Activated T-cell treated with anti-CD3 and anti-CD28 coated beads for 48 hours (primary cell): ENCODE measurements around the gene NAV3.

ENCODE experiments used
- DNase-seq: peaks from one replicate; pipeline ENCODE4 v3.0.0-alpha.2; 2020; ENCODE audit warnings: low read depth

NAV3 gene

DNA sequence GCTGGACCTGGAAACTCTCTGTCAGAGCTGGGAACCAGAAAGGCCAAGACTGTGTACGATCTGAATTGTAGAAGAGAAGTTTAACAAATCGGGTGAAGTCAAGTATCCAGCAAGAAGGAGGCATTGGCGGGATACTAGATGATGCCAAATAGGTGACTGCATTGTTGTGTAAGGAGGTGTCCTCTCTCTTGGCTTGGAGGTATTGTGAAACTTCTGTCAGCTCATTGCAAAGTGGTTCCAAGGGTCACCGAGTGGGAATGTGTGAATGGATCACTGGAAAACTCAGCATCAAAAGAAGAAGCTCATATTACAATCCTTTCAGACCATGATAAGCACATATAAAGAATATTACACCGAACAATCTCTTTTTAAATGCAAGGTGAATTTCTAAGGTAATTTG, 11.7 kb downstream of the NAV3 start:
- DNase-seq, result no peak

DNA sequence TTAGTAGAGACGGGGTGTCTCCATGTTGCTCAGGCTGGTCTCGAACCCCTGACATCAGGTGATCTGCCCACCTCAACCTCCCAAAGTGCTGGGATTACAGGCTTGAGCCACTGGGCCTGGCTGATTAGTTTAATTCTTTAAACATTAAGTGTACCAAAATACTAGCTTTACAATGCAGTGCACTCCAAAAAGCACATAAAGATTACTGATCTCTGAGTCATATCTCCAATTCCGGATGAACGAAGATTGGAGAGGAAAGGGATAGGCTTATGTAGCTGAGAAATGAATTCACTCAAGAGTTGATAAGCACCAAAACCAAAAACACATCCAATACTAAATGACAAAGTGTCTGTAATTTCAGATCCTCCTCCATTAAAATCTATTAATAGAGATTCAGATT, 15.1 kb downstream of the NAV3 start:
- no peak for DNase-seq

DNA sequence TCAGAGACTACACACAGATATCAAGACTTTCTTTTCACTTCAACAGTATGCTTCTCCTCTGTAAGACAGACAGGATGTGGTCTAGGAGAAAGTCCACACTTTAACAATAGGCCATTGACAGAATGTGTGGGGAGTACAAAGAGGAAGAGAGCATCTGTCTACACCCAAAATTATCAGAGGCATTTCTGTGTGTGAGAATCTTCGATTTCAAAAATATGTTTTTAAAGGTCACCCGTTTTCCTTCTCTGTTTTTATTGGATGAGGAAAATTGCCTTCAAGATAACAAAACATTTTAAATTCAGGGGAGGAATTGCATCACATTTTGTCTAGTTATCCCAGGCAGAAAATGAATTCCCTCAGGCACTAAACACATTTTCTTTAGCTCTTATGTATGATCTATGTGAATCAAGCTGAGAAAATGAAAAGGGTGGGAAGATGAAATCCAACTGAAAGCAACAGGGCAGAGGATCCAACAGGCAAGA, 16.4 kb downstream of the NAV3 start:
- DNase-seq, result no peak

DNA sequence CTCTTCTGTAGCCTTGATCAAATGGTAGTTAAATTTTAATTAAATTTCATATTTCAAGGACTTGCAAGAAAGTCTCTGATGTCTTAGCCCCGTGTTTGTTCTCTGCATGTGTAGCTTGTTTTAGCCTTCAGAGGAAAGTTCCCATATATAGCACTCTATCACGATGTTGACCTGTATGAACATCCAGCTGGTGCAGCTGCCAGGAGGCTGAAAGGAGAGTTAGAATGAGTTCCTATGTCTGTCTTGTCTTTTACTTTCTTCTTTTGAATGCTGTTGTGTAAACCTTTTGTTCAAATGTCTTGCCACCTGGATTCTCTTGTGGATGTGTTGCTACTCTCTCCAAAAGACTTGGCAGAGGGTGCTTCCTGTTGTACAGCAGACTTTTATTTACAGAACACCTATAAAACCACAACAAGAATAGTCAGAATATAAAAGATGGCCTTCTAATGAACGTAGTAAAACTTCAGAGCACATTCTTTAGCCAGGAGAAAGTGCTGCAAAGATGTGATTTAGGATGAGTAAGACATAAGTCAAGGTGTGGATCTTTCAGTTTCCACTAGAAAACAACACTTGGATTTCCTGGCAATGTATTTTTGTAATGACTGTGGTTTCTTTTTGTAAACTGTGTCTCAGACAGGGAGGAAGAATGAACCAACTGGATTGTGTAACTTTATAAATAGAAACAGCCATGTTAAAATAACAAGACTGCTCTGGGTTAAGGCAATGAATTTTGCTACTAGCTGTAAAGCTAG, 17.2 kb downstream of the NAV3 start:
- DNase-seq, result no peak

DNA sequence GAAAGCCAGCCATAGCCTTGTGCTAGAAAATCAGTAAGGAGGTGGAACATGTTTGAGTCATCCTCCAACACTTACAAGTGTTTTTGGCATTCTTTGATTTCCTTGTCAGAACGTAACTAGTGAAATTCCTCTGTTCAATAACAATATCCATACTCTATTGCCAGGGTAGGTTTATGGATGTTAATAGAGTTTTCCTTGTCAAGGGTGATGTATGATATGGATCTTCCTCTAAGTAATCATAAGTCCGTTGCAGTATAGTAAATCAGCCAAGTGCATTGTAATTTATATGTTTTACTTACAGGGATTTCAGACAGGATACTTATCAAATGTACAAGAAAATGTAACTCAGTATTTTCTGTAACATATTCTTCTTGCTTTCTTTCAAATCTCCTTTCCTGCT, 19.4 kb downstream of the NAV3 start:
- no peak for DNase-seq

DNA sequence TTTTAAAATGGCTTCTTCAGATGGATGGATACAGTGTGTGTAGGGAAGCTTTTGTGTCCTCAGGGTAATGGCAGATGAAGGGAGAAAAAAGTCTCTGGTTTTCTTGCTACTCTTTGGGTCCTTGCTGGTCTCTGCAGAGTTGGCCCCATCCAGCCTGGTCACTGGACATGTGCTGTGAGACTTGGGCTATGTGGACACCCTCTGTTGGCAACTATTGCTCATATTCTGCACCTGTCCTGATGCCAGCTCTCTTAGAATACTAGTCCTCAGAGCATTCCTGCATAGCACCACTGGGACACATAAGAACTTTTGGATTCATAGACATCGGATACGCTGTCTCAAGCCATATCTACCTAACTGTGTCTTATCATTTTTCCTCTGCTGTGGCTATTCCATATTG, 20.0 kb downstream of the NAV3 start:
- DNase-seq, result no peak

DNA sequence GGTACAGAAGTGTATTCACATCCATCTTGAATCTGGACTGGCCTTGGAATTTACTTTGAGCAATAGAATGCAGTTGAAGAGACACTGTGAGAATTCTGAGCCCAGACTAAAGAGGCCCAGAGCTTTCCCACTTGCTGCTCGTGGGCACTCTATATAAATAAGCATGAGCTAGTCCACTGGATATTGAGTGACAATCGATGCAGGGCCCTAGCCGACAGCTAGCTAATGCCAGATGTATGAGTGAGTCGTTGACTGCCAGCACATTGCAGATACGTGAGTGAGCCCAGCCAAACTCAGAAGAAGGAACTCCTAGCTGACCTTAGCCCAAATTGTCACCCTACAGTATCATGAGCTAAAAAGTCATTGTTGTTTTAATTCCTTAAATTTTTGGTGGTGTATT, 24.9 kb downstream of the NAV3 start:
- DNase-seq, result no peak

DNA sequence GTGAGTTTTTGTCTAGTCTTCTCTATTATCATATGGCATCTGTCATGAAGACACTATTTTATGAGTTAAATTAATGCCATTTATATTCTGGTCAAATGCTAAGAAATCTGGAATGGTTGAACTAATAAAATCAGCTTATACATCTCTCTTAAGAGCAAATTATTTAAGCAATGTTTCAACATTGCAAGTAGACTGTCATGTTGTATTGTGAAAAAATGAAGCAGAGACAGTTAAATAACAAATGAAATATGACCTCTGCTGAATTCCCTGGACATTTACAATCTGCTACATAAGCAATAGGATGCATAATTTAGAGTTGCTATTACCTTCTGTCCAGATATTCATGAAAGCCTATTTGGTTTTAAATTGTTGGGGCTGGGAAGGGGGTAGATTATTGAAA, 30.6 kb downstream of the NAV3 start:
- no peak for DNase-seq

DNA sequence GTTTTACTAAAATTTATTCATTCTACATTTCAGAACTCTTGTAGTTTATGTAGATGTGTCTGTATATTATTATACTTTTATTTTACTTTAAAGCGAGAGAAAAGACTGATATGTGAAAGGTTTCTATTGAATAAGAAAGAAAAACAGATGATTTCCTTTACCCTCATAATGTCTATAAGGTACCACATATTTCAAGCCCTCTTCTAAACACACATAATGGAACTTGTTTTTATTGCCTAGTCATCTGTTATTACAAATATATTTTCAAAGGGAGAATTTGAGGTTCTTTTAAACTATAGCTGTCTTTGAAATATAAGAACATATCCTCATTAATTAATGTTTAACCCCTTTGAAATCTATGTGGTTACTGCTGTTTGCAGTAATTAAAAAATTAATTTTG, 34.5 kb downstream of the NAV3 start:
- DNase-seq, result no peak

DNA sequence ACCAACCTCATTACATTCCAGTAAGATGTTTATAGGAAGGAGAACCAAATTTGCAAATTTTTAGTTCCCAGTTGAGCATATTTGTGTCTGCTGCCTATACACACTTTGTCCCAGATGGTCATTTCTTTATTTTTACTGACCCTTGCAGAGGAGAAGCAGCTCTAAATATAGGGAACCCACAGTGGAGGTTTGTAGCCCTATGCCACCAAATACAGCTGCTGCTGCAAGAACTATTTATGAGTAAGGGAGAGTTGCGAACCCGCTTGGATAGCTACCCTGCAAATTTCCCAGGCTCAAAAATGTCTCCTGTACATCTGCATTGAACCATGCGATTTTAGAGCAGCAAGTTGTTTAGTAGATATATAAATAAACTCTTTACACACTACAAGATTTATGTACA, 48.2 kb downstream of the NAV3 start:
- no peak for DNase-seq

DNA sequence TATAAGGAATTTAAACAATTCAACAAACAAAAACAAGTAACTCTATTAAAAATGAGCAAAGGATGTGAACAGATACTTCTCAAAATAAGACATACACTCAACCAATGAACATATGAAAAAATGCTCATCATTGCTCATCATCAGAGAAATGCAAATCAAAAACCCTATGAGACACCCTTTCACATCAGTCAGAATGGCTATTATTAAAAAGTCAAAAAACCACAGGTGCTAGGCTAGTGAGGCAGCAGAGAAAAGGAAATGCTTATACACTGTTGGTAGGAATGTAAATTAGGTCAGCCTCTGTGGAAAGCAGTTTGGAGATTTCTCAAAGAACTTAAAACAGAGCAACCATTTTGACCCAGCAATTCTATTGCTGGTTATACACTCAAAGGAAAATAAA, 52.0 kb downstream of the NAV3 start:
- DNase-seq, result no peak

DNA sequence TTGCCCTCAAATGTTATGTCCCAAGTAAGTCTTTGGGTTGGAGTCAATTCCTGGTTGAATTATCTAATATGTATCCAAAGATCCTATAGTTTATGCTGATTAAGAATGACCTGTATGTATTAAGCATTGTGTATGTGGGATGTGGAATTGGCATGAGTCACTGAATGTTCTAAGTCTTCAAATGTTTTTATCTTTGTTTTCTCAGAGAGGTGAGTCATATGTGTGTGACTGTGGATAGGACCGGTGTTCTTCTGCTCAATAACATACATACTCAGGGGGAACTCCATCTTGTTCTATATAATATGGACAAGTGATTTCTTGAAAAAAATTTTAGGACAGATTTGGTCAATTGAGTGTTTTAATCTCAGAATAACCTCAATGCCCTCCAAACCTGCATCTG, 57.9 kb downstream of the NAV3 start:
- DNase-seq, result no peak

DNA sequence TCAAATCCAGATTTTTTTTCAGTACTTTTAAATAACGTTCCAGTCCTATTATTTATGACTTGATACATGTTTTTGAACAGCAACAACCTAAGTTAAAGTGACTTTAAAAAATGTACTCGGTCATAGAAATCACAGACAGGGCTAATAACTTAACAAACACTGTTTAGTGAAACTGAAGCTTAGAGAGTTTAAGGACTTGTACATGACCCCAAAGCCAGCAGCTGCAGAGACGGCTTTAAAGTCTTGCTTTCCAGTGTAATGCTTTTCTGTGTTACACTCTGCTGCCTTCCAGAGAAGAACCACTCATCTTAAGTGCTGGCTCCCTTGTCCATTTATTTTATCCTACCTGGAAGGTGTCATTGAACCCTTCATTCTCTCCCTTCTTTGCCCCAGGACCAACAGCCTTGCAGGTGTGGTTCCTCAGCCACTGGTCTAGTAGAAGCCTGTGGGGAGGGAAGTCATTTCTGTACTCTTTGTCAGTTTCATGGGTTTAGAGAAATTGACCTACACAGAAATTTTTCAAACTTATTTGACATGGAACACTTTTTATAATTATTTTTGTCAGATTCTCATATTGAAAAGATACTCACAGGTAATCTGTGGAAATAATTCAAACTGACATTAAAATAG, 60.9 kb downstream of the NAV3 start:
- DNase-seq, result no peak

DNA sequence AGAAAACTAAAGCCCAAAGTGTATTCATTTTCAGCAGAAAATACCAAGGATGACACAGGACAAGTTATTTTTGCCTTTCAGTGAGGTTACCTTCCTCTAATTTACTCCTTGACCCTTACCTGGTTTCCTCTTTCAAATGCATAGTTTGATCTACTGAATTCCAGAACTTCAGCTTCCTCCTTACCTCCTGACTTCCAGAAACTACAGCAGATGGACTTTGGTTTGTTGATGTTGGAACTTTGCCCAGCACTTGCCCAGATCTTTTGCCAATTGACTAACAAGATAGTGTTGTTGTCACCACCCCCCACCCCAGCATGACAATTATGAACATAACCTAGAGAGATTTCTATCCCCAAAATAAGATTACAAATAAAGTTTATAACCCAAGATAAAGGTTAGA, 63.2 kb downstream of the NAV3 start:
- DNase-seq, result no peak

DNA sequence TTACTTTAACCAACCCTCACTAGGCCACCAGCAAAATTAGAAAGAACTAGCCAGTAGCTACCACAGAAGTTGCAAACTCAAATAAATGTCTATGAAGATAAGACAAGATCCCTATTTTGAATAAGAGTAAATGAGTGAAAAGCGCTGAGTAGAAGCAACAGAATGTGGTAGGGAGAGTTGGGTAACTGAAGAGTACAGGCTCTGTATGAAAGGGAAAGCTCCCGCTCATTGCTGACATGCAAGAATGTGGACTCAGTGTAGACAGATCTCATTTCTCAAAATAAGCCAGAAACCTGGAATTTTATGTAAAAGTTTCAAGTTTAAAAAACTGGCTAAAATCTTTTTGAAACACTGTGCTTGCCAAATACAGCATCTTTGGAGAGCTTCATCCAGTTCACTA, 63.9 kb downstream of the NAV3 start:
- DNase-seq, result no peak

DNA sequence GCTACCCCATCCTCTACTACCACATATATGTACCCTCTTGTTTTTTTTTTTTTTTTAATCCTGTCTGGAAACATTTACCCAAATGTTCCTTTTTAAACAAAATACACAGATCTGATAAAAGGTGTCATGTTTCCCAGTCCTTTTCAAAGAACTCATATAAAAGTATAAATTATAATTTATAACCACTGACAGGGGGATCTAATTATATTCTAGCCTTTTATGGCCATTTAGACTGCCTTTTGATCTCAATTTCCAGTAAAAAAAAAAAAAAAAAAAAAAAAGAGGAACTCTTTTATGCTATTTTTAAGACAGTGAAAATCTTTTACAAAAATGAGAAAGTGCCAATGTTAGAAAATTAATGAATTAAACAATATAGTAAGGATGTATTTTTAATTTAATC, 65.0 kb downstream of the NAV3 start:
- no peak for DNase-seq

DNA sequence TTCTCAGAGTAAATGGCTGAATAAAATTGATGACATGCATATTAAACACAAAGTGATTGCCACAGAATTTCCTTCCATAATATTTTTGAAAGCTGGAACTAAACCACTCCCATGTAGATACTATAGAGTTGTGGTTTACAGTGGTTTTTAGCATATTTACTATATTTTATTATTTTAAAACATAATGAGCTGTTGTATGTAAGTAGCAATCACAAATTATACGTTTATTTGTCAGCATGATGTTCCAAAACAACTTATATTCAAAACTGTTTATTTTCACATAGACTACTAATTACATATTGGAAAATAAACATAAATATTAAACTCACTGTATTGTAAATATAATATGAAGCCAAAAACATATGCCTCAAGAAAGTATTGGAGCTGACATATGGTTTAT, 77.2 kb downstream of the NAV3 start:
- DNase-seq, result no peak

DNA sequence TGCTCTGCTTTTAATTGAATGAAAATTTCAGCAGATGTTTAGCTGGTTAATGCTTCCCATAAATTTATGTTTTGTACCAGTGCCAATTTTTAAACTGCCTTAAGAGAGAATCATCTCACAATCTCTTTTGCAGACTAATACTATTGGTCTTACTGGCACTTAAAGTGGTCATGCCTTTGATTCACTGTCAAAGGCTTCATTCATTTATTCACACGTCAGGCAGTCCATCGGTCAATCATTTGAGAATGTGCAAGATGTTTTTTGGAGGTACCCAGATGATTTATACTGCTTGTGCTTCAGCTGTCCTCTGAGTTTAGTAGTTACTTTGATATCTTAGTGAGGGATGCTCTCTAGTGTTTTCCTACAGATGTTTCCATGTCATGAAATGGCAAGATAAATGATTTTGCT, 83.4 kb downstream of the NAV3 start:
- no peak for DNase-seq

DNA sequence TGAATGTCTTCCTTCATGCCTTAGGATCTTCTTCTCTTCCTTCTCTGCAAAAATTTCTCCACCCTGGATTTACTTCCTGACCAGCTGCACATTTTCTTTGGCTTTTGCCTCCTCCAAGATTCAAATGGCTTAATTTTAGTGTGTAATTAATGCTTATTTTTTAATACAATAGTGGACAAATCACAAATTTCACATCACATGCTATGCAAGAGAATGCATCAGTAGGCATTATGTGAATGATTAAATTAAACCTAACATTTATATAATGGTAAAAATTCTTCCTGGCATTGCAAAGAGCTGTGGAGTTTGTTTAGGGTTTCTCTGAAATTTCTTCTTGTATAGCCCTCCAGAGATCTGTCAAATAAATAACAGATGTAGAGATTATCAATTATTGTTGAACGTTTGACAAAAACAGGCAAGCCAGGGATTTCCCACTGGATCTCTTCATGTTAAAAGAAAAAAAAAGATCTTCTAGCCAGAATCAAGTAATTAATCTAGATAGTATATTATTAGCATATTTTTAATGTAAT, 84.4 kb downstream of the NAV3 start:
- no peak for DNase-seq

DNA sequence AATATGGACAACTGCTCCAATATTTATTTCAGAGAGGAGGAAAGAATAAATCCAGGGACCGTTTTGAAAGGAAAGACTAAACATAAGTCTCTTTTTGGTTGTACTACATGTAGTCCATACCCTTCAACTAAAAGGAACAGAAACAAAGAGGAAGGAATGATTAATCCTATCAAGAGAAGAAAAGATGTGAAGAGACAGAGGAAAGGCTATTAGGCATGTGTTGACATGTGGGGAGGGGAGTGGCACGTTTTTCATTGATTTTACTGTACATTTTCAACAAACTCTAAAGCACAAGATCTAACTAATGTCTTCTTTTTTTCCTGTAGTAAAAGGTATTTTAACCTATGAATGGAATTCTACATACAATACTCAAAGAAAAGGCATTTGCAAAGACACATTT, 85.6 kb downstream of the NAV3 start:
- no peak for DNase-seq

DNA sequence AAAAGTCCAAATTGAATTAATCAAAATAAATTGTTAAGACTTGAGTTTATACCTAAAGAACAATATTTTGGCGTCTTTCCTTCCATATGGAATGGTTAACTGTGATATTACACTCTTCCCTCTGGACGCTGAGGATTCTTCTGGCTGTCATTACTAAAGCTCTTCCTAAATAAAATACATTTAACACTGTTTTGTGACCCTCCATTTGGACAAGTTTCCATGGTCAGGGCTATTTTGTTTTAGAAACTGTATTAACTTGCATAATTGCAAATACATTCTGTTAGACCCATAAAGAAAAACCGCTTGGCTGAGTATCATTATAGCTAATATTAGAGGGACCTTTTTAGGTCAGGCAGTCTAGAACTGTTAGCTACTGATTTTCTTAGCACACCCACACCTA, 87.4 kb downstream of the NAV3 start:
- DNase-seq, result no peak

DNA sequence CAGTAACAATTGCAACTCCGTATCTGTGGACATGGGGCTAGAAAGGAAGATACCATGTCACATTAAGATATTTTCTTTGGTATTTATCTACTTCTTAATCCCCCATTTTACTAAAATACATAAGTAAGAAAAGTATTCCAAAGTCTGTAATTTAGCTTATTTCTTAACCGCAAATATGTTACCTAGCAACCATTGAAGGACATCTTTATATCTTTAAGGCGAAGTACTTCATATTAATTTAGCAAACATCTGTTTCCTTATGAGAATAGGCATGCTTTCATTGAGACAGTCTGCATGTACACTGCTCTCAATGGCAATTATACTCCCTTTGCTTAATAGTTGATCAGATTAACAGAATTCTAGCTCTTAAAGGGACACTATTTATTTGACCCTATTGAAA, 88.8 kb downstream of the NAV3 start:
- DNase-seq, result no peak

DNA sequence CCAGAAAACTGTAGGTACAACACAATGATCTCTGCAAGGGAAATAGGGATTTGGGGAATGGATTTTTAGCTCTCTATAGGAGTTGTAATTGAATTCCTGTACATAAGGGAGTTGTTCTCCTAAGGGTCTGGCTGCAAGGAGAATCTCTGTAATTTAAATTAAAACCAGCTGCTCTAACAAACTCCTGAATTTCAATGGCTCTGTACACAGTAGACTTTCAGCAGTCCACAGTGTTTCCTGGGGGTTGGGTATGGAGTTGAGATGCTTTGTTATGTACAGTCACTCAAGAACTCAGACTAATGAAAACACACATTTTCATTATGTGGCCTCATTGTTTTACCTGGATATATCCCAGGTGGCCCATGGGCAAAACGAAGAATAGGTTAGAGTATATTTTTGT, 93.2 kb downstream of the NAV3 start:
- no peak for DNase-seq

DNA sequence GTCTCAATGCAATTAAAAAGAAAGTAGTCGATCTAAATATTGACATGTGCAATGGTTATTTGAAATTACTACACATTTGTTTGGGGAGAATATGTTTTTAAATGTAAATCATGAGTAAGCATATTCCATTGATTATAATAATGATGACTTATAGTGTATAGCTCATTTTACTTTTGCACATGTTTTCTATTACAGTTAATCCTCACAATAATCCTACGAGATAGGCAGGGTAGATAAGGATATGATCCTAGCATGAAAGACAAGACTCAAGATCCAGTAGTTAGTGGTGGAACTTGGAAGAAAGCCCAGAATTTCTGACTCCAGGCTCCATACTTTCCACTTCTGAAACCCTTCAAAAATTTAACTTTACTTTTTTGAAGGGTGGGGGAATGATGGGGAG, 94.0 kb downstream of the NAV3 start:
- DNase-seq, result no peak
